ENCODE measurements around the gene RNASEH1.

DNA sequence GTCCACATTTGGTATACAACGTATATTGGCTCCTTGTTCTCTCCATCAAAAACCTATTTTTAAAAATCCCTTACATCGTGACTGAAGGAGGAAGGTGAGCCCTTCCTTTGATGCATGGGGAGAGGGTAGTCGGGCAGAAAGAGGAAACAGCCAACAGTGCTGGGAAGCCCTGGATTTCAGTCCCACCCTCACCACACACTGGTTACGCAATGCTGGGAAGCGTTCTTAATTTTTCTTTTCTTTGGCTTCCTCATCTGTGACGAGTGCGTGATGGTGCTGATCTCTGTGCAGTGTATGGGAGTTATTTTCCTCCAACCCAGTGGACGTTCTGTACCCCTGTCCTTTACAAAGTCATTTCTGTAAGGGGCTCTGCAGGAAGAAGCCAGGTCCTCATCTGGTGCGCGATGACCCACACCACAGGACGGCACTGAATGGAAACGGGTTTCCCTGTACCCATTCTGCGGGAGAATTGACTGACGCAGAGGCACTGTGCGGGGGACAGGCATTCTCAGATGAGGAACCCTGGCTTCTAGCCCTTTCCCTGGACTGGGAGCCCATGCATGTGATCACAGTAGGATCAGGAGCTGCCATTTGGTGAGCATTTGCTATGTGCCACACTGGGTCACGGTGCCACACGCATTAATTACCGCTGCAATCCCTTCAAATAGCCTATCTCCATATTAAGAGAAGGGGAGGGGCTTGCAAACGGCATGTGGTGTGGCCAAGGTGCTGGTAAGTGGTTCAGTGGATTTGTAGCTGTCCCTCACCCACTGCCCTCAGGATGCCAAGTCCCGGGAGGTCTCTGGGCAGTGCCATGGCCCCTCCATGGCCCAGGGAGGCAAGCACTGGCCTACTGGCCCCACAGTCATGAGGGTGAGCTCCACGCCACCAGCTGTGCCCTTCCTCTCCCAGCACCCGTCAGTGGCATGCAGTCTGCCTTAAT is 41.0 kb upstream of the RNASEH1 start:
- TF ChIP-seq CTCF (IDR thresholded peaks at IDR 0.05; ENCODE audit: low read depth, low read length, missing input control) (no peak), HNF4G (IDR thresholded peaks at IDR 0.05) (no peak), YY1 (IDR thresholded peaks at IDR 0.05) (no peak), REST (IDR thresholded peaks at IDR 0.05) (no peak), JUND (IDR thresholded peaks at IDR 0.05) (no peak), GABPA (IDR thresholded peaks at IDR 0.05 in 1 of 2, conservative IDR thresholded peaks at IDR 0.05 in 1 of 2) (no peak)
- TF ChIP-seq, protein P1, sequence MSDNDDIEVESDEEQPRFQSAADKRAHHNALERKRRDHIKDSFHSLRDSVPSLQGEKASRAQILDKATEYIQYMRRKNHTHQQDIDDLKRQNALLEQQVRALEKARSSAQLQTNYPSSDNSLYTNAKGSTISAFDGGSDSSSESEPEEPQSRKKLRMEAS (IDR thresholded peaks at IDR 0.05), result no peak
- TF ChIP-seq, protein P2, sequence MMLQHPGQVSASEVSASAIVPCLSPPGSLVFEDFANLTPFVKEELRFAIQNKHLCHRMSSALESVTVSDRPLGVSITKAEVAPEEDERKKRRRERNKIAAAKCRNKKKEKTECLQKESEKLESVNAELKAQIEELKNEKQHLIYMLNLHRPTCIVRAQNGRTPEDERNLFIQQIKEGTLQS (IDR thresholded peaks at IDR 0.05), result no peak
